ENCODE measurements around the gene EHD1. TPM values are rescaled to one million over a fixed set of nuclear protein-coding genes. Genes with fewer than 3 reads are reported as not detected.

The EHD1 gene
- total and polyA plus RNA-seq, 9 of the 15 experiments (the other 6 are each of a cell fraction or from before 2014, with no cell fraction given), result 0.46 to 65.0 (median 16.4) TPM

- TF ChIP-seq AFF1 (IDR thresholded peaks at IDR 0.05; ENCODE audit: low read depth in 1 of 2, partially characterized antibody in 2 of 2) (peak; percentile 63 to 65), EP400 (IDR thresholded peaks at IDR 0.05) (peak; percentile 90), ZNF507 (tag; conservative IDR thresholded peaks at IDR 0.05) (no peak), ARID3A (IDR thresholded peaks at IDR 0.05; ENCODE audit: borderline replicate concordance, low read depth, low read length) (peak; percentile 51; the same call in 1 of the 2 replicates), L3MBTL2 (IDR thresholded peaks at IDR 0.05) (peak; percentile 96), MAFG (tag; conservative IDR thresholded peaks at IDR 0.05) (peak; percentile 61), KDM4B (IDR thresholded peaks at IDR 0.05; ENCODE audit: borderline replicate concordance in 2 of 2, low read depth in 1 of 2) (no peak), BHLHE40 (IDR thresholded peaks at IDR 0.05; ENCODE audit: low read length) (peak; percentile 95), MTA3 (IDR thresholded peaks at IDR 0.05; ENCODE audit: borderline replicate concordance) (peak; percentile 76), ARID4B (CRISPR knock-in tag; IDR thresholded peaks at IDR 0.05) (peak; percentile 32; the same call in 1 of the 2 replicates), FOXK1 (CRISPR knock-in tag; IDR thresholded peaks at IDR 0.05; ENCODE audit: borderline replicate concordance) (peak; percentile 86; the same call in 1 of the 2 replicates), FOXM1 (IDR thresholded peaks at IDR 0.05; ENCODE audit: low read depth) (no peak; the same call in none of the 2 replicates), FOXM1 (CRISPR knock-in tag; IDR thresholded peaks at IDR 0.05; ENCODE audit: low read depth) (no peak)
Measured at GRCh38 chr11:64885367-64886286, 7.2 kb upstream of the EHD1 start (continued).

All from K562 (cell line).